Bronchial epithelial cell (primary cell): ENCODE measurements around the gene ME1. TPM values are rescaled to one million over a fixed set of nuclear protein-coding genes. Genes with fewer than 3 reads are reported as not detected.

Experiments used
- DNase-seq: peaks from one replicate; pipeline ENCODE4 v3.0.0-alpha.2; 2010; ENCODE audit warnings: low read depth
- FAIRE-seq: peaks from 2 replicates; lab custom pipeline; 2011; peaks lifted over from hg19 to GRCh38; lab: Jason Lieb, UNC
- H3K27me3 ChIP-seq: 2 replicates; pipeline ENCODE4 v1.5.1; 2011; ENCODE audit warnings: low read length; ENCODE audit not compliant: control insufficient read depth, insufficient read depth
- H3K36me3 ChIP-seq: 2 replicates; pipeline ENCODE4 v1.5.1; 2011; ENCODE audit warnings: low read length; ENCODE audit not compliant: control insufficient read depth, insufficient read depth
- H3K4me3 ChIP-seq: 2 replicates; pipeline ENCODE4 v1.5.1; 2011; ENCODE audit warnings: mild to moderate bottlenecking, low read depth, low read length, control low read depth
- total RNA-seq: library from RNA; depleted of rRNA; stranded (reverse); fragments of >200 nt; gene quantifications from 2 replicates; pipeline ENCODE4 v1.2.1, GENCODE V29; 2014
- TF ChIP-seq, protein P1 (sequence below): IDR thresholded peaks from 2 replicates; pipeline ENCODE4 v1.5.1; 2011; ENCODE audit warnings: mild to moderate bottlenecking, moderate library complexity, low read length, control low read depth, inconsistent platforms; ENCODE audit not compliant: insufficient read depth, severe bottlenecking

The ME1 gene
- total RNA-seq, 1 donor from 2014 or later = 18.2 TPM

- Histone ChIP-seq H3K4me3 (no peak overlapping the region), H3K27me3 (no peaks in the 10 kb centered on the region), H3K36me3 (peaks cover 3% of the 10 kb centered on the region)
- no peak for DNase-seq
- no peak for FAIRE-seq
- TF ChIP-seq, protein P1, sequence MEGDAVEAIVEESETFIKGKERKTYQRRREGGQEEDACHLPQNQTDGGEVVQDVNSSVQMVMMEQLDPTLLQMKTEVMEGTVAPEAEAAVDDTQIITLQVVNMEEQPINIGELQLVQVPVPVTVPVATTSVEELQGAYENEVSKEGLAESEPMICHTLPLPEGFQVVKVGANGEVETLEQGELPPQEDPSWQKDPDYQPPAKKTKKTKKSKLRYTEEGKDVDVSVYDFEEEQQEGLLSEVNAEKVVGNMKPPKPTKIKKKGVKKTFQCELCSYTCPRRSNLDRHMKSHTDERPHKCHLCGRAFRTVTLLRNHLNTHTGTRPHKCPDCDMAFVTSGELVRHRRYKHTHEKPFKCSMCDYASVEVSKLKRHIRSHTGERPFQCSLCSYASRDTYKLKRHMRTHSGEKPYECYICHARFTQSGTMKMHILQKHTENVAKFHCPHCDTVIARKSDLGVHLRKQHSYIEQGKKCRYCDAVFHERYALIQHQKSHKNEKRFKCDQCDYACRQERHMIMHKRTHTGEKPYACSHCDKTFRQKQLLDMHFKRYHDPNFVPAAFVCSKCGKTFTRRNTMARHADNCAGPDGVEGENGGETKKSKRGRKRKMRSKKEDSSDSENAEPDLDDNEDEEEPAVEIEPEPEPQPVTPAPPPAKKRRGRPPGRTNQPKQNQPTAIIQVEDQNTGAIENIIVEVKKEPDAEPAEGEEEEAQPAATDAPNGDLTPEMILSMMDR = no peak
Measured at GRCh38 chr6:83218646-83219045, 212.2 kb downstream of the ME1 start.

DNA sequence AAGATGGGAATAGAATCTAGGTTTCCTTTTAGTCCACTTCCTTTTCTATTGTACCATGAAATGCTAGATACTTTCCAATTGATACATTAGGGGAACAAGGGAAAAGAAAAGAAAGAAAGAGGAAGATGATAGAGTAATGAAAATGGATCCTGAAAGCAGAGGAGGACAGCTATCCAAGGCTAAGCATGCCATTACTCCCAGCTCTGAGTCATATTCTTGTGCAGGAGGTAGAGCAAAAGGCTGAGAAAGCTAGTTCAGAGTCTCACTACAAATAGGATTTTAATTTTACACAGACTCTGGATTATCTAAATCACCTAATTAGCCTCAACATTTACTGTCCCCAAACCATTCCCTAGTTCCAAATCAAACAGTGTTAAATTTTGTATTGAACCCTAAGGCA lies 214.0 kb downstream of the ME1 start:
- DNase-seq (no peak), FAIRE-seq (no peak)
- Histone ChIP-seq H3K36me3 (peaks cover 2% of the 10 kb centered on the region), H3K4me3 (no peak overlapping the region), H3K27me3 (no peaks in the 10 kb centered on the region)
- TF ChIP-seq, protein P1 = no peak

GRCh38 chr6:83215131-83216047 lies 215.5 kb downstream of the ME1 start:
- peaks cover 2% of the 10 kb centered on the region for H3K36me3 ChIP-seq
- TF ChIP-seq, protein P1 = peak; percentile 79
- no peak overlapping the region for H3K4me3 ChIP-seq
- DNase-seq (peak; percentile 64), FAIRE-seq (peak; percentile 28)
- H3K27me3 ChIP-seq = no peaks in the 10 kb centered on the region

DNA sequence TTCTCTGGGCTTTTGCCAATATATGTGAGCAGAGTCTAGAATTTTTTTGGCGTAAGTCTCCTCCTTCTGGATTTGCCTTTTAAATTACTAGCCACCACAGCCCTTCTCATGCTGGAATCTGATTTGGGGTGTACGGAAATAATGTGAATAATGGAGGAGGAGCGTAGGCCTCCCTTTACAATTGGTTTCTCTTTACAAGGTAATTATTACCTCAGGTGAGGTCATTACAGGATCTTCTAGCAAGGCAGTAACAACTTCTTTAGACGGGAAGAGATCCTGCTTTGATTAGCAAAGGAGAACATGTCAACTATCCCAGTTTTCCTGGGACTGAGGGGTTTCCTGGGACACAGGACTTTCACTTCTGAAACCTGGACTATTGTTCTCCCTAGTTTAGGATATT lies 228.8 kb downstream of the ME1 start:
- DNase-seq (no peak), FAIRE-seq (no peak)
- H3K27me3 ChIP-seq = no peaks in the 10 kb centered on the region
- TF ChIP-seq, protein P1 = no peak
- H3K36me3 ChIP-seq = no peaks in the 10 kb centered on the region
- no peak overlapping the region for H3K4me3 ChIP-seq

- Histone ChIP-seq H3K36me3 (no peaks in the 10 kb centered on the region), H3K4me3 (no peak overlapping the region), H3K27me3 (no peaks in the 10 kb centered on the region)
- DNase-seq = peak; percentile 95
- FAIRE-seq = peak; percentile 76
- TF ChIP-seq, protein P1 = no peak
Measured at GRCh38 chr6:83199863-83200225, 231.0 kb downstream of the ME1 start.
